CD4-positive, alpha-beta T cell treated with Interleukin-4 for 1 hour (primary cell): ENCODE results near the gene ZNF598.

ENCODE experiments used
- DNase-seq, 2 donors: peaks; one replicate each; pipeline ENCODE4 v3.0.0-alpha.2; 2020 to 2022

The ZNF598 gene

DNA sequence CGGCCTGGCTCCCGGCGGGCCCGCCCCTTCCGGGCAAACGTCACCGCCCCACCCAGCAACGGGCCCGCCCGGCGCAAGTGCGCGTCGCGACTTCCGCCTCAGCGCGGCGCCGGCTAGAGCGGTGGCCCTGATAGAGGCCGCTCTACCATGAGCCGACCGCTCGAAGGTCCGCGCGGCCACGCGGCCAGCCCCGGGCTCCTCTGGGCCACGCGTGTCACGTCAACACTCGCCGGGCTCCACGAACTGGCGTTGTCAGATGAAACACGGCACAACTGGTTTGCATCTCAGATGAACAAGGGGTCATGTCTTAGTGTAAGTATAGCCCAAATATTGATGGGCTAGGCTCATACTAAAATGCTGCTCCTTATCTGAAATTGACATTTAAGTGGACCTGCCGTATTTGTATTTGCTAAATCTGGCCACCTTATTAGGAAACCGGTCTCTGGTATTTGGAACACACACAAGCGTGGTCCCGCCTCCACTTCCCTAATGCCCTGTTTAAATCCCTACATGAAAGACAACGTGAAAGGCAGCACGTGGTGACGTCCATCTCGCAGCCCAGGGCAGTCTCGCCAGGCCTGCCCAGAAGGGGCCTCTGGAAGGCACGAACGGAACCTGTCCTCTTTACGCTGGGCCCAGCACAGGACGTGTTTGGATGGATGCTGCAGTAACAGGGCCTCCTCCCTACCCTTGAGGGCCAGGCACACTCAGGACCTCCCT is at the start of gene ZNF598:
ZNF598 (minus strand) TSS at position 31 of the 720 bp plus-strand sequence.
- DNase-seq = peak; percentile 80

- DNase-seq = no peak
Observed at GRCh38 chr16:2058872-2059271, 49.3 kb upstream of the ZNF598 start.

- no peak for DNase-seq
Observed at GRCh38 chr16:2058420-2058819, 48.8 kb upstream of the ZNF598 start.

DNA sequence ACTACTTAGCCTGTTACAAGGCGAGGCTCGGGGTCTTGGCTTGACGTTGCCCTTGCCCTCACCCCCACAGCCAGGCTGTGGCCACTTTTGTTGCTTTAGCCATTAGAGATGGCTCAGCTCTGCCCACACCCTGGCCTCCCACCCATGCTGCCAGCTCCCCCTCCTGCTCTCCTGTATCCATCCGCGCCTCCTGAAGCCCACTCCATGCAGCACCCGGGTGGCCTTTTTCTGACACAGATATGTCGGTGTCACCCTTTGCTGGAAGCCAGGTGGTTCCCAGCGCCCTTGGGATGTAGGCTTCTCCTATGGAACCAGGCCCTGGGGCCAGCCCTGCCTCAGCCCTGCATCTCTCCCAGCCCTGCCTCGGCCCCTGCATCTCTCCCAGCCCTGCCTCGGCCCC is 47.8 kb upstream of the ZNF598 start:
- DNase-seq = no peak

DNA sequence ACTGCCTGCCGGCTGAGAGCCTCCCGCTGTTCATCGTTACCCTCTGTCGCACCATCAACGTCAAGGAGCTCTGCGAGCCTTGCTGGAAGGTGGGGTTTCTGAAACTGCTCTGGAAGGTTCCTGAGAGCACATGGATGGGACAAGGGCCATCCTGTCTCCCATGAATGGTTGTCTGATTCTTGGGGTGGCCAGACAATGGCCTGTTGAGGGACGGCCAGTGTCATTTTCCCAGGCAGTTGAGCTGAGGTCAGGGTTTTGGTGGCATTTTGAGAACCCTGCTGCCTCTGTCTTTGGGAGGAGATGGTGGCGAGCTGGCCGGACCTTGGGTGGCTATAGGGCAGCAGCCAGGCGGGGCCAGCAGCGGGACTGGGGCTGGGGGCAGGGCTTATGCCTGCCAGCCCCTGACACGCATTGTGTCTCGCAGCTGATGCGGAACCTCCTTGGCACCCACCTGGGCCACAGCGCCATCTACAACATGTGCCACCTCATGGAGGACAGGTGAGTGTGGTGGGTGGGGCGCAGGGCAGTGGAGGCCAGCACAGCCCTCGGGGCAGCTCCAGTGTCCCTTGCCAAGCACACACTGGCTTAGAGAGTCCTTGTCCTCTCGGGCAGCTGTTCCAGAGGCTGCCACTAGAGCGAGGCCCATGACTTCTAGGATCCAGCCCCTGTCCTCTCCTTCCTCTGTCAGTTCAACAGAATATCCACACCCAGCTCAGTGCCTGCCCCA is 47.2 kb upstream of the ZNF598 start:
- DNase-seq = no peak

DNA sequence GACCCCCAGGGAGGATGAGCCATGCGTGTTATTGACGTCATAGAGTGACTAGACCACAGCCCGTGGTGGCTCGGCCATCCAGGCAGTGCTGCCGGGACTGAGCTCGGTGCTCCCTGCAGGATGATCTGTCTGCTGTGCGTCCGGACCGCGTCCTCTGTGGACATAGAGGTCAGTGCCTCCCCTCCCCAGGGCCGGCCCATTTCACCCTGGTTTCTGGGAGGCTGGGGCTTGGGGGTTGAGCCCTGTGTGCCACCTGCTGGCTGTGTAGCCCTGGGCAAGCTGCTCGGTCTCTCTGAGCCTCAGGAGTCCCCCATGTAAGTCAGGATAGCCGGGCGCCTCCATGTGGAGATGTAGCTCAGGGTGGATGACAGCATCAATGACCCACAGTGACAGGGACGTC is 46.5 kb upstream of the ZNF598 start:
- no peak for DNase-seq

DNA sequence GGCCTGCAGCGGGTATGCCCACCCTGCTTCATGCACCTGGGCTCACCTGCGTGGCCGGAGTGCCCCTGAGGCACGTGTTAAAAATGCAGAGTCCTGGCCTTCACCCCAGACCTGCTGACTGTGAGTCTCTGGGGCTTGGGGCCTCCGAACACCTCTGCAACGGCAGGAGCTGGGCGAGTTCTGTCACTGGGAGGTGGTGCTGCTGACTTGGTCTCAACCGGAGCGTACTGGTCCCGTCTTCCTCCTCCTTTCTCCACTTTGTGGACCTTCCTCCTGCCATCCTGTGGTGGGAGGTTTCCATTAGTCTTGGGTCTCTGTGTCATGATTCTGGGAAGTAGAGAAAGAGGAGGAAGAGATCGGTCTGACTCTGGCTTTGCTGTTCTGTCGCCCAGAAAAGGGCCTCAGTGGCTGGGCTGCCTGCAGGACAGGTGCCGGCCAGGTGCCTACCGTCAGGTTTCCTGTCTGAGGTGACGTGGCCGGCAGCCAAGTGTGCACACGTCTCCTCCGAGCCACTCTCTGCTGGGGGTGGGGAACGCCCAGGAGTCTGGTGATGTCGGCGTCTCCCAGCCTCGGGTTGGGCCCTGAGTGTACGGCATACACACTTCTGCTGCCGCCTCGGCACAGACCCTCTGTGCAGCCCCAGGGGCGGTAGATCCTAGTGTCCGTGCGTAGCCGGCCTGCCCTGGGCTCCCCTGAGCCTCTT is 45.1 kb upstream of the ZNF598 start:
- DNase-seq = no peak

DNA sequence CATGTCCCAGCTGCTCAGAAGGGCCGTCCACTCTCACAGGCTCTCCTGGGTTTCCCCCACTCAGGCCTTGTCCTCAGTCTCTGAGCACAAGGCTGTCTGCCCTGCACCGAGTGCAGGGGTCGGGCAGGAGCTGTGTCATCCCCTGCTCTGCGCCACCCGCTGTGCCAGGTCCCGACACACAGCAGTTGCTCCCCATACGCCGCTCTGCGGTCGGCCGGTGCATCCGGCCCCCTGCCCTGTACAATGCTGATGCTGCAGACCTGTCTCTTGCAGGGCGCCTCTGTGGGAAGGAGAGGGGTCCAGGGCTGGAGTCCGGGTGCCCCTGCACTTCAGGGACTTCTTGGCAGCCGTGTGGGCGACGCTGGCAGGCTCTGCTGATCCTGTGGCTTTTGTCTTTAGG is 44.3 kb upstream of the ZNF598 start:
- DNase-seq = no peak

DNA sequence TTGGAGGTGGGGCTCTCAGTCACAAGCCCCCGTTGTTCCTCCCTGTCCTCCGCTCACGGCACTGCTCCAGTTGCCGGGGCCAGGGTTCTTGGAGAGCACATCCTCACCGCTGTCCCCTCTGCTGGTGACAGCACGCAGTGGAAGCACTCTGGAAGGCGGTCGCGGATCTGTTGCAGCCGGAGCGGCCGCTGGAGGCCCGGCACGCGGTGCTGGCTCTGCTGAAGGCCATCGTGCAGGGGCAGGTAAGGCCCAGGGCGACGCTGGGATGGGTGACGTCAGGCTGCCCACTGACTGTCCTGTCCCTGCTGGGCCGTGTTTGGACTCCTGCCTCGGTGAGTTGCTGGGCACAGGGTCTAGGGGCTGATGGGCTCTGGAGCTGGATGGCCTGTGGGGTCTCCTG is 43.6 kb upstream of the ZNF598 start:
- DNase-seq = no peak

DNA sequence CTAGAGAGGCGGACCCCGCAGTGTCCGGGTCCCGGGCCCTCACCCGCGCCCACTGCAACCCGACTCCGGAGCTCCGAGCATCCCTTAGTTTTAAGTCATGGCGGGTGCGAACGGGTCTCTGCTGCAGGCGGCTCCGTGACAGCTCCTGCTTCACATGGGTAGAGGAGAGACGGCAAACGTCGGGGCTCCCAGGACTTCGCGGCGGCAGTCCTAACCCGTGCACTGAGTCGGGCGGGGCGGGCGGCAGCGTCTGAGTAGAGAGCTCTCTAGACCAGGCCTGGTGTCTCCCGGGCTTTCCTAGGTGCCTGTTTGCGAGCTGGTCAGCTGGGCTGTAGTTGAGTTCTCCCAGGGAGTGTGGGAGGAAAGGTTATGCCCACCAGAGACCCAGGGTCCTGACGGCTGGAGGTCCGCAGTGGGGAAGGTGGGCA is 38.5 kb upstream of the ZNF598 start:
- DNase-seq = no peak

- peak; percentile 93 to 94 for DNase-seq
Observed at GRCh38 chr16:2047330-2048115, 37.9 kb upstream of the ZNF598 start, which contains the start of the genes NTHL1 and TSC2. TSS of gene NTHL1 (minus strand) at chr16:2047834. CDS start at chr16:2047823, 11 bp downstream. TSS of gene TSC2 (plus strand) at chr16:2047985. CDS start at chr16:2048616, 631 bp downstream.

- DNase-seq = no peak
Observed at GRCh38 chr16:2046893-2047329, 37.3 kb upstream of the ZNF598 start.

DNA sequence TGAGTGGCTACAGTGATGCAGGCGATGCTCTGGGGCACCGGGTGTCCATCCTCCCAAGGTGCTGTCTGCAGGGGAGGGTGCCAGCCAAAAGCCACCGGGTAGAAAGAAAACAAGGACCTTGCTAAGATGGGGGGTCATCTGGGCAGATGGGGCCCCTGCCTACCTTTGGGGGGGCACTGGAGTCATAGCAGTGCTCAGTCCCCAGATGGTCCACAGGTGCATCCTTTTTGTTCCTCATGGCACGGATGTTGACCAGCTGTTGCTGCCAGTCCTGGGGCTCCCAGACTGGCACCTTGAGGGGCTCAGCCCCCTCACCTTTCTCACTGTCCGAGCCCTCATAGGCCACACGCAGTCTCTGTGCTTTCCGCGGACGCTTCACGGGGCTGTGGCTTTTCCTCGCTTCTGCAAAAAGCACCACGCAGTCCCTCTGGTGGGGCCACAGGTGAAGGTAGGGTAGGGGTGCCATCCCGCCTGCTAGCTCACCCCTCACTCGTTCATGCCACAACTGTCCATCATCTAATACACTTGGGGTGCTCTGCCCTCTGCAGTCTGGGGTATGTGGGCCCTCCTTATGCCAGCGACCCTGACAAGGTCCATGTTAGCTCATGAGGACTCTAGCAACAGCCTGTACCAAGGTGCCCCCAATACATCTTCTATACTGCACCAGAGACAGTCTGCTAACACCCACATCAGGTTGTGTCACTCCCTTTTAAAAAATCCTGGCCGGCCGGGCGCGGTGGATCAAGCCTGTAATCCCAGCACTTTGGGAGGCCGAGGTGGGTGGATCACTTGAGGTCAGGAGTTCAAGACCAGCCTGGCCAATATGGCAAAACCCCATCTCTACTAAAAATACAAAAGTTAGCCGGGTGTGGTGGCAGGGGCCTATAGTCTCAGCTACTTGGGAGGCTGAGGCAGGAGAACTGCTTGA is 36.6 kb upstream of the ZNF598 start:
- no peak for DNase-seq

- no peak for DNase-seq
Observed at GRCh38 chr16:2044541-2044940, 34.9 kb upstream of the ZNF598 start.

- DNase-seq = no peak
Observed at GRCh38 chr16:2043667-2044451, 34.2 kb upstream of the ZNF598 start.

- no peak for DNase-seq
Observed at GRCh38 chr16:2042986-2043666, 33.5 kb upstream of the ZNF598 start.

DNA sequence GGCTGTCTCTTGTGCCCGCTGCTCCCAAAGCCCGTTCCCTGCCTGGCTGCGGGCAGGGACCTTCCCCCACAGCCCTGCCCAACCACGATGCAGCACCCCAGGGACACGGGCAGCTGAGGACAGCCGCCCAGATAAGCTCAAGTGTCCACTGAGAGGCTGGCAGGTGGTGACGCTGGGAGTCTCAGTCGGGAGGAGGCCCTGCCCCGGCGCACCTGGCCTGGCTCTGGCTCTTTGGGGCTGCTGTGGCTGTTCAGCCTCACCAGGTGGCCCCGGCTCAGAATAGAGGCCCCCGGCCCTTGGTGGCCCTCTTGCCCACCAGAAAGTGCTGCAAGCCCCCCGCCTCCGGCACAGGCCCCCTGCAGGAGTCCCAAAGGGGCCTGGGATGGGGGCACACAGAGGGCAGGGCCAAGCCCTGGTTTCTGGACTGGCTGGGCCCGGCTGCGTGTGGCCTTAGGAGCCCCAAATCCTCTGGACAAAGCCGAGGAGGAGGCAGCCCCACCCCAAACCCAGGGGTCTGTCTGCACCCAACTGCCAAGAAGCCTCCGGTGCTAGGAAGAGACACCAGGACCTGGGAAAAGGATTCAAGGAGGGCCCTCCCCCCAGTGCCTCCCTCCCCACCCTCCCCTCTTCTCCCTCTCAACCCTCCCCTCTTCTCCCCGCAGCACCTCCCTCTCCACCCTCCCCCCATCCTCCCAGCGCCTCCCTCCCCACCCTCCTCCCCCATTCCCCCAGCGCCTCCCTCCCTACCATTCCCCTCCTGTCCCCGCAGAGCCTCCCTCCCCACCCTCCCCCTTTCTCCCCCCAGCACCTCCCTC is 32.8 kb upstream of the ZNF598 start:
- DNase-seq = no peak

GRCh38 chr16:2040787-2041522 is 31.3 kb upstream of the ZNF598 start:
- no peak for DNase-seq
